SK-N-SH treated with all-trans-retinoic acid at 6 μM for 48 hours (cell line): ENCODE measurements around the gene FEN1.

ENCODE experiments used
- ATAC-seq: fragments of 200-7000 bp; cut with Tn5 transposase; 3 replicates; pipeline ENCODE4 v1.9.1; 2020; ENCODE audit warnings: mild to moderate bottlenecking, moderate library complexity
- ARNTL ChIP-seq: fragments of 450-650 bp; formaldehyde crosslinking; IDR thresholded peaks from 2 replicates; pipeline ENCODE4 v1.5.0; 2020; ENCODE audit warnings: low read depth, mild to moderate bottlenecking, moderate library complexity, borderline replicate concordance
- GLIS3 ChIP-seq: fragments of 250-450 bp; sonication (Bioruptor Pico); IDR thresholded peaks from 2 replicates; pipeline ENCODE4 v1.5.0; 2020; ENCODE audit warnings: mild to moderate bottlenecking, moderate library complexity
- ISL1 ChIP-seq: fragments of 250-450 bp; sonication (Bioruptor Pico); IDR thresholded peaks from 2 replicates; pipeline ENCODE4 v2.1.2; 2022; ENCODE audit warnings: mild to moderate bottlenecking, moderate library complexity
- PPARA ChIP-seq: fragments of 250-450 bp; sonication (Bioruptor Pico); IDR thresholded peaks from 2 replicates; pipeline ENCODE4 v1.5.0; 2020; ENCODE audit warnings: mild to moderate bottlenecking, borderline replicate concordance
- RARB ChIP-seq: fragments of 250-450 bp; sonication (Bioruptor Pico); IDR thresholded peaks from 2 replicates; pipeline ENCODE4 v1.8.0; 2021; ENCODE audit warnings: mild to moderate bottlenecking, moderate library complexity
- SNAI2 ChIP-seq: fragments of 250-450 bp; sonication (Bioruptor Pico); IDR thresholded peaks from 2 replicates; pipeline ENCODE4 v1.5.0; 2020; ENCODE audit warnings: mild to moderate bottlenecking, moderate library complexity
- ZFP30 ChIP-seq: fragments of 450-650 bp; formaldehyde crosslinking; IDR thresholded peaks from 2 replicates; pipeline ENCODE4 v1.5.0; 2022; ENCODE audit warnings: mild to moderate bottlenecking, moderate library complexity
- TF ChIP-seq, protein P1 (sequence below): fragments of 250-450 bp; sonication (Bioruptor Pico); IDR thresholded peaks from 2 replicates; pipeline ENCODE4 v1.5.1; 2020; ENCODE audit warnings: low read depth, mild to moderate bottlenecking, moderate library complexity

The FEN1 gene

DNA sequence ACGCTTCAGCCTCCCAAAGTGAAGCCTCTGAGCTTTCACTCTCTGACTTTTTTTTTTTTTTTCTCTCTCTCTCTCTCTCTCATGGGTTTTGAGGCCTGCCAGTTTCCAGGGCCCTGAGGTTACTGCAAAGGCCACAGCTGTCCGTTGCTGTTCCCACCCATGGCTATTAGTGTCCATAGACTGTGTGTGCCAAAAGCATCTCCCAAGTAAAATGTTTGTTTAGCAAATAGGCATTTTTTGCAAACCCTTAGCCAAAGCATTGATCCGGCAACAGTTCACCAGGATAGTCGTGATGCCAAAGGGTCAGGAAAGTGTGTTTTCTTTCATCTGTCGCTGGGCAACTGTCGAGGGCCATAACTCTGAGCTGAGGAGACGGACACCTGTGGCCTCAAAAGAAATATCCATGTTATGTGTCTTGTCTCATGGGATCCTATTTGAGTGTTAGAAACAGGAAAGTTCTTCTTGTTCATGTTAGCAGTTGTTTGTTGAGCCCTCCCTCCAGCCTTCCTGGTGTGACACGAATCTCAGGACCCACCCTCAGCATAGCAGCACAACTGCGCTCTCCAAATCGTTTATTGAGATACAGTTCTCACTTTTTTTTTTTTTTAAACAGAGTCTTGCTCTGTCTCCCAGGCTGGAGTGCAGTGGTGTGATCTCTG, 53.8 kb downstream of the FEN1 start:
- no peak for TF ChIP-seq ZFP30 (CRISPR knock-in tag)
- TF ChIP-seq, protein P1, sequence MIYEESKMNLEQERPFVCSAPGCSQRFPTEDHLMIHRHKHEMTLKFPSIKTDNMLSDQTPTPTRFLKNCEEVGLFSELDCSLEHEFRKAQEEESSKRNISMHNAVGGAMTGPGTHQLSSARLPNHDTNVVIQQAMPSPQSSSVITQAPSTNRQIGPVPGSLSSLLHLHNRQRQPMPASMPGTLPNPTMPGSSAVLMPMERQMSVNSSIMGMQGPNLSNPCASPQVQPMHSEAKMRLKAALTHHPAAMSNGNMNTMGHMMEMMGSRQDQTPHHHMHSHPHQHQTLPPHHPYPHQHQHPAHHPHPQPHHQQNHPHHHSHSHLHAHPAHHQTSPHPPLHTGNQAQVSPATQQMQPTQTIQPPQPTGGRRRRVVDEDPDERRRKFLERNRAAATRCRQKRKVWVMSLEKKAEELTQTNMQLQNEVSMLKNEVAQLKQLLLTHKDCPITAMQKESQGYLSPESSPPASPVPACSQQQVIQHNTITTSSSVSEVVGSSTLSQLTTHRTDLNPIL (CRISPR knock-in tag), result no peak
- no peak for TF ChIP-seq RARB (CRISPR knock-in tag)
- no peak for TF ChIP-seq SNAI2 (CRISPR knock-in tag)
- no peak for TF ChIP-seq PPARA (CRISPR knock-in tag)
- no peak for TF ChIP-seq ARNTL
- TF ChIP-seq GLIS3 (CRISPR knock-in tag), result no peak
- TF ChIP-seq ISL1, result no peak
- no peak for ATAC-seq
